ENCODE data around the gene ERF.

- TF ChIP-seq CTCF (IDR thresholded peaks at IDR 0.05; ENCODE audit: low read depth, low read length, poor library complexity, severe bottlenecking) (no peak), EZH2phosphoT487 (IDR thresholded peaks at IDR 0.05; ENCODE audit: borderline replicate concordance, low read length) (no peak)
Measured at GRCh38 chr19:42287017-42287826, 32.3 kb upstream of the ERF start.

Measured in DOHH2 (cell line).